Skin of body (tissue), 2 donors: ENCODE data around the gene PAAF1. TPM values are rescaled to one million over a fixed set of nuclear protein-coding genes. Genes with fewer than 3 reads are reported as not detected.

ENCODE experiments used
- DNase-seq: peaks from one replicate; lab custom pipeline; 2025; lab: John Stamatoyannopoulos, UW
- total RNA-seq: library from RNA; depleted of rRNA; stranded (reverse); fragments of >200 nt; gene quantifications from one replicate; pipeline ENCODE4 v1.2.3, GENCODE V29; 2014

PAAF1 gene
- total RNA-seq, 1 donor from 2014 or later: 14.3 TPM

DNA sequence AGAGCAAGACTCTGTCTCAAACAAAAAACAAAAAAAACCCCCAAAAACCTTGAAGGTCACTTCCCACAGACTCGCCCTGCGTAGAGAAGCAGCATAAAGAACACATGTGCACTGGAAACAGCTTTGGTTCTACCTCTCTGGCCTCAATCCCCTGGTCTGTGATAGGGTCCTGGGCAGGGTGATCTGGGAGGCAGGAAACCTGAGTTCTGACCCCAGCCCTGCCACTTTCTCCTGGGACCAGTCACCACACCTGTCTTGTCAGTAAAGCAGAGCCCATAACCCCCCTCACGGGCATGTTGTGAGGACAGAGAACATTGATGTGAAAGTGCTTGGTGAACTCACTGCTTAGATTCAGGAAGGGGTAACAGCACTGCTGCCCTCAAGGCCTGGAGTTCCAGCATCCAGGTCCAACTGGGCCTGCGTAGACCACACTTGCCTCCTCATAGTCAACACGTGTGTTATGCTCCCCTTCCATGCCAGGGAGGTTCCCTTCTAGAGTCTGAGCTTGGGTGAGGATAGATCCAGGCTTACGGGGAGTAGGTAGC lies 94.4 kb downstream of the PAAF1 start:
- DNase-seq: no peak

DNA sequence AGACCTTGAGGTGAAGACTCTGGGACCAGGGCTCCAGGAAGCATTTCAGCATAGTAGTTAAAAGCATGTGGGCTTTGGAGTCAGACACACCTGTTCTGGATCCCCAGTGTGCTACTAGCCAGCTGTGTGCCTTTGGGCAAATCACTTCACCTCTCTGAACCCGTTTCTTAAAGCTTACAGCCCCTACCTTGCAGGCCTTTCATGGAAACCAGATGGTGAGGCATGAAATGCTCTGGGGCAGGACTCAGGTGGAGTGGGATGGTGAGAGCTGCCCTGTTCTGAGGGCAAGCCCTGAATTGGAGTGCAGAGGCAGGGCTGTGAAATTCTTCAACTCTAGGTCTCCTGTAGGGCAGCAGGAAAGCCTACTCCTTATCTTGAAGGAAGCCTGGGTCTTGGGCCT lies 95.4 kb downstream of the PAAF1 start:
- DNase-seq: no peak

DNA sequence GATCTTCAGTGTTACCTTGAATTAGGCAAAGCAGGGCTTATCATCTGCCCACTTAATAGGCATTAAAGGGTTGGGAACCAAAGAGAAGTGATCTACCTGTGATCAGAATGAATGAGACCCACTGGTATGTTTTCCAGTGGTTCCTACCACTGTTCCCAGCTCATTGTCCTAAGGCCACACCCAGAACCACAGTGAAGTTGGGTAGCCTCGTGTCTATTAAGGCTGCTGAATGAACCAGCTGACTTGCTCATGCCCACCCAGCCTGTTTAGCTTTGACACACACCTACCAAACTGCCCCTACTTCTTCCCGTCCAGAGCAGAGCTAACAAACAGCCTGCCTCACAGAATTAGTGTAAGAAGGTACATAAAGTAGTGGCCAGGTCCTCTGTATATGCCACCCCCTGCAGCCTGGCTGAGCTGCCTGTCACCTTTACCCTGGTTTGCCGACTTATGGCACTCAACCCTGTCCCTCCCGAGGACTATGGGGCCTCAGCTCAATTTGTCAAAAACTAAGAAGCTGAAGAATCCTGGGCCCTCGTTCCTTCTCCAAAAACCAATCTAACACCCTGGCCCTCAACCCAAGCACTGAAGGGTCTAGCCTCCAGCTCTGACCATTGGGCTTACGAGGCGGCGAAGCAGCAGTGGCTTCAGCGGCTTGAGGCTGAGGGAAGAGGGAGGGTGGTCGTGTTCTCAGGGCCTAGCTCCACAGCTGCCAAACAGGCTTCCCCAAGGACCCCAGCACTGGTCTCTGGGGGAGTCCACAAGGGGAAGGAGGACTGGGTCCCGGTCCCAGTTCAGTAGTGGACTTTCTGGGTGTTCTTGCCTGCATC lies 96.0 kb downstream of the PAAF1 start:
- DNase-seq: no peak

DNA sequence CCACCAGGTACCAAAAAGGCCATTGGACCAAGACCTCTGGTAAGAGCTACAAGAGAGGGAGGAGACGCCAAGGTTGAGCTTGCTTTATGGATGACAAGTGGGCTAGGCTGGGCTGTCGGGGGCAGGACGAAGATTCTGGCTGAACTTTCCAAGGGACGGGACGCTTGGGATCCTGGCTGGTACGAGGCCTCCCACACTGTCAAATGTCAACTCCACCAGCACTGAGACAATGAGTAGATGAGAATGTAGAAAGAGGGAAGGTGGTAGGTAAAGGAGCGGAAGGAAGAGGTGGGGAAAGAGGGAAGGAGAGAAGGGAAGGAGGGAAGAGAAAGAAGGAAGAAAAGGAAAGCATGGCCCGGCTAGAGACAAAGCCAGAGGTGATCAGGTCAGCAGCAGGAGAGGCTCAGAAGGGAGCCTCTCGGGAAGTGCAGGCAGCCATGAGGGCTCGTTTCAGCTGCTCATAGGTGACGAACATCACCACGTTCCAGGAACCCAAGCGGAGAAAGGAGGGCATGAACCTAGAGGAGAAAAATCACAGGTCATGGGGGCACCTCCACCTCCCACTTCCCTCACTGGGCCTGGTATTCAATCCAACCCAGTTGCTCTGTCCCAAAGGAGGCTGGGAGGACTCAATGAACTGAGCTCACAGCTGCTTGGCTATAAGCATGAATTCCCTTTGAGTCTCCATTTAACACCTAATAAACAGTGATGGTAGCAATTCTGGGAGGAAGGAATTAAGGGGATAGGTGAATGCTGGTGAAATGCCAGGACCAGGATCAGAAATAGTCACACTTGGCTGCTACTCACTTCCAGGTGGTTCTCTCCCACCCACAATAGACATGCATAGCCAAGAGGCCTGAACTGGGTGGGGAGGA lies 98.0 kb downstream of the PAAF1 start:
- DNase-seq: no peak

- DNase-seq: no peak
These were observed 98.6 kb downstream of the PAAF1 start for GRCh38 chr11:73975479-73975757.

GRCh38 chr11:73976451-73977151 lies 99.8 kb downstream of the PAAF1 start:
- DNase-seq: no peak

GRCh38 chr11:73977856-73978519 lies 101.2 kb downstream of the PAAF1 start:
- DNase-seq: no peak

DNA sequence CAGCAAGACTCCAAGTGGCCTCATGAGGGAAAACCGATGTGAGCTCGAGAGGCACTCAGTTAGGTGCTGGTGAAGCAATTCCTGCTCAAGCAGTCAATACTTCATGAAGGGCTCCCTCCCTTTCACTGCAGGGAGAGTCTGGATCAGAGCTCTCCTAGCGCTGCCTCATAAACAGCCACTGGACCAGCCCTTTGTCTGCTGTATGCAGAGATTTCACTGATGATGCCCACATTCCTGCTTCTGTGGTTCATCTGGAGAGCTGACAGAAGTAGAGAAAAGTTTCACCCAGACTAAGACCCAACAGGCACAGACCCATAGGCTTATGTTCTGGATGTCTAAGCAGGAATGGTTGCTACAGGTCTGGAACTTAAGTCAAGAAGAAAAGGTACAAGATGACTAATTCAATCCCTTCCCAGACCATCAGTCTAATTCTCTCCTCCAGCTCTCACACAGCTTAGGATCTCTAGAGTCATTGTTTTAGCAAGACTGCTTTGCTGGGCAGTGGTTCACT lies 101.8 kb downstream of the PAAF1 start:
- DNase-seq: no peak

- no peak for DNase-seq
These were observed 103.5 kb downstream of the PAAF1 start for GRCh38 chr11:73980001-73980961.

Other genes starting within 250 kb of the PAAF1 start
- 0.20 TPM for gene PLEKHB1, start 230.4 kb upstream of the PAAF1 start, total RNA-seq
- gene RAB6A, start 115.9 kb upstream of the PAAF1 start, total RNA-seq: 82.4 TPM
- 30.6 TPM for gene MRPL48, start 89.1 kb upstream of the PAAF1 start, total RNA-seq
- gene COA4, start 153 bp upstream of the PAAF1 start, total RNA-seq: 27.0 TPM
- not detected for gene DNAJB13, start 74.0 kb downstream of the PAAF1 start, total RNA-seq
- gene UCP2, start 105.8 kb downstream of the PAAF1 start, total RNA-seq: 22.9 TPM
- gene UCP3, start 132.1 kb downstream of the PAAF1 start, total RNA-seq: 0.39 TPM